HUDEP-2 (cell line): ENCODE data around the gene ZNF423.
"Not testable (repeated sequence)": the region's sequence is repeated elsewhere in the genome, so short reads cannot be mapped to it uniquely, and the experiment has no call there.

Experiments used
- DNase-seq, 76 experiments: peaks; one replicate each; lab custom pipeline; 2025; ENCODE audit not compliant: unreplicated experiment in 76 of 76; lab: John Stamatoyannopoulos, UW

Gene ZNF423

GRCh38 chr16:49874613-49875237, 18.8 kb upstream of the ZNF423 start:
- no peak for DNase-seq

- not testable (repeated sequence) for DNase-seq
These were observed 15.9 kb upstream of the ZNF423 start for GRCh38 chr16:49871824-49872223.

DNA sequence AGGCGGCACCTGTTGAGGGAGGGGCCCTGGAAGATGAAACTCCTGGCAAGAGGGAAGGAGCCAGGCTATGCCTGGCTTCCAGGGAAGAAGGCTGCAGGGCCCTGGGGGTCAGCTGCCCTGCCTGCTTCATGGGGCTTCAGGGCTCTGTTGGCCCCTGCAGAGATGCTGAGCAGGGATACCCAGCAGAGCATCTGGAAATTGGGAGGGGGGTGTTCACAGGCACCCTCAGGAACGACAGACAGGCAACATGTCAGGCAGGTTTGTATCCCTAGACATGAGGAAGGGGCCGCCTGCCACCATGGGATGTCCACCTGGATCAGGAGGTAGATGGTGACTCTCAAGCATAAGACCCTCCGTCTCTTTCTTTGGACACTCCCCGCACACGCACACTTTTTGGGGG, 13.8 kb upstream of the ZNF423 start:
- no peak for DNase-seq

DNA sequence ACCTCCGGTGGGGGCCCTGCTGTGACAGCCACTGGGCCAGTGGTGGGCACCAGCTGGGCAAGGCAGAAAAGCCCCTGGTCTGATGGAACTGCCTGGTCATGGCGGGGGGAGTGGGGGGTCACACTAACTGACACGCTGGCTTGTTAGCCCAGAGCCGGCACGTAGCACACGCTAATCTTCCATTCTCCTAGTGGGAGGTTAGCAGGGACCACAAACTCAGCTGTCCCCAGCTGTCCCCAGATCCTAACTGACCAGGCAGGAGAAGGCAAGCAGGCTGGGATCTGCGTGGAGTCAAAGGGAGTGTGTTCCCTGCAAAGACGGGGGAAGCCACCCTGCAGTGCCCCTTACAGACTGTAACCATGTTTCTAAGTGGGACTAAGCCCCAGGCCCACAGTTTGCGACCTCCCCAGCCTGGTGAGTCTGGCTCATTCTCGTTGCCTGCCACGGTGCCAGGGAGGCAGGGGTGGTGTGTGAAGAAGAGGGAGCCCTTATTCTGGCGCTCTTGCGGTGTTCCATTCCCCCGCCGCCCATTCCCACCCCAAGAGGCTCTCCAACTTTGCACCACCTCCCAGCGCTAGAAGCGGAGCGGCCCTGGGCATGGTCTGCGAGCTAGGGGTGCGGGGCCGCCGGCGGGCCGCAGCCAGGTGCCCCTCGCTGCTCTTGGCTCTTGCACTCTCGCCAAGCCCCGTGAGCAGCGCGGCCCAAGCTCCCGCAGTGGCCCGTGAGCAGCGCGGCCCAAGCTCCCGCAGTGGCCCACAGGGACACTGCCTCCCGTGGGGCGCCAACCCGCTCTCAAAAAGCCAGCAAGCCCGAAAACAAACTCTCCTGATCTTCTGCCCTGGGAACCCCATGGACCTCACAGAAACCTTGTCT, 12.1 kb upstream of the ZNF423 start:
- DNase-seq = no peak

DNA sequence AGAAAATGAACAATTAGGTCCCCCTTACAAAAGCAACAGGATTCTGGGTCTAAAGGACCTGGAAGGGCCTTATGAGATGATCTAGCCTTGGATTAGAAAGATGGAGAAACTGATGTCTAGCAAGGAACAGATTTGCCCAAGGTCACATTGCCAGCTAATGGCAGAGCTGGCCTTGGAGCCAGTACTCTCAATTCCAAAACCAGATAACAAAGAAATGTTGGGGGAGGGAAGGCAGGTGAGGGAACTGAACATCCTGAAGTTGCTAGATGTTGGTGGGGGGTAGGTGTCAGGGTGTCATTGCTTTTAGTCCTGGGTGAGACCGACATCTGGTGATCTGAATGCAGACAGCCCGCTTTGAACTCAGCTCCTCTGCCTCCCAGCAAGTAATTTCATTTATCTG, 11.3 kb upstream of the ZNF423 start:
- no peak for DNase-seq

DNA sequence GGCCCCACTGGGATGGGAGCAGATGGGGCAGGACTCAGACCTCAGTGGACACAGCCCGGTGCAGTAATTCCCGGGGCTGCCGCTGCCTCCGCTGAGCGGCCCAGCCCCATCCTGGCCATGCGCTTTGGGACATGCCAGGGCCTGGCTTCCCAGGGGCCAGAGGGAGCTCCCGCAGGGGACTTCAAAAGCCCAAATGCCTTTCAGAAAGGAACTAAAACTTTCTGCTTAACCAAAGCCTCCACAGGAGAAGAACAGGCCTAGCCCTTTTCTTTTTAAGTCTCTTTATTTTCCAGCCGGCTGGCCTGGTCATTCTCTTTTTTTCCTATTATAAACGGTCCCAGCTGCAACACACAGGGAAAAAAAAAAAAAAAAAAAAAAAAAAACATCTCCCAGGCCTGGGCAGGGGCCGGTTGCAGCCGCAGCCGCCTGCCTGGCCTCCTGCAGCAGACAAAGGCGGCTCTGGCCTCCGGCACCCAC, 10.7 kb upstream of the ZNF423 start:
- no peak for DNase-seq

- no peak for DNase-seq
These were observed 6.8 kb upstream of the ZNF423 start for GRCh38 chr16:49862694-49863093.

DNA sequence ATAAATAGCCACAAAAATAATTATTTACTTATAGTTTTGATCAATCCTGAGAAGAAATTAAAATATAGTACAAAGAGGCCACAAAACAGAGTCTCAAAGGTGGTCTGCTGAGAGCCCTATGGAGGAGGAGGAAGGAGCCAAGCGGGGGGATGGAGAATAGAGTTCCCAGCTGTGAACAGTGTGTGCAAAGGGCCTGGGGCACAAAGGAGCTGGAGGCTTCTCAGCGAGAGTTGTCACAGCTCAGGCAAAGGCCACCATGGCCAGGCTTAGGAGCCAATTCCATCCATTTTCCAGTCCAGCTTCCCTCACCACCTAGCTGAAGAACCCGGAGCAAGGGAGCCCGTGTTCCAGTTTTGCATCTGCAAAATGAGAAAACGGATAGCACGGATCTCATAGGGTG, 5.4 kb upstream of the ZNF423 start:
- DNase-seq = no peak

GRCh38 chr16:49860593-49860992, 4.7 kb upstream of the ZNF423 start:
- no peak for DNase-seq

DNA sequence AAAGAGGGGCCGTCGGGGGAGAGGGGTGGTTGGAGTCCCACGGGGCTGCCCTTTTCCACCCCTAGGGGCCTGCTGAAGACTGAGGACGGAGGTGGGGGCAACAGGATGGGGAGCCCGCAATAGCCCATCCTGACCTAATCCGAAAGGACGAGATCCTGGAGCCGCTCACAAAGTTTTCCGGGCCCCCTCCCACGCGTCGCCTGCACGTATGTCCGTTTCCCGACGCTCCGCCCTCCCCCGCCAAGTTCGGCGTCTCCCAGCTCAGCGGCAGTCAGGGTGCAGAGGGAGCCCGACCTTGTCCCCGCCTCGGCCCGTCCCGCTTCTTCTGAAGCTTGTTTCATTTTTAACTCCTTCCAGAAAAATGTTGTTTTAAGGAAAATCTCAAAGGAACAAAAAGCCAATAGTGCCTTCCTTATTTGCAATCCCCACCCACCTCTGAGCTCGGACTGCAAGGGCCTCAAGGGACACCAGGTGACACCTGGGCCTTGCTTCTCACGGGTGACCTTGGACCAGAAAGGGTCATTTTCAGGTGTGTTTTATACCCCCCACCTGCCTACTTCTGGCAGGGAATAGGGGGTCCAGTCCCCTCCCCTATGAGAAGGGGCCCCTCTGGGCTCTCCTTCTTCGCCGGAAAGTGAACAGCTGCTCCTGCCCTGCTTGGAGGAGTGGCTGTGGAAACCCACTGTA, 3.4 kb upstream of the ZNF423 start:
- no peak for DNase-seq

GRCh38 chr16:49858200-49859124, 2.5 kb upstream of the ZNF423 start:
- peak in 14 of 76 experiments; percentile 0 to 40 (median 14) for DNase-seq

- DNase-seq = peak in 38 of 76 experiments; percentile 1 to 48 (median 16)
These were observed 1.7 kb upstream of the ZNF423 start for GRCh38 chr16:49857423-49858181.

DNA sequence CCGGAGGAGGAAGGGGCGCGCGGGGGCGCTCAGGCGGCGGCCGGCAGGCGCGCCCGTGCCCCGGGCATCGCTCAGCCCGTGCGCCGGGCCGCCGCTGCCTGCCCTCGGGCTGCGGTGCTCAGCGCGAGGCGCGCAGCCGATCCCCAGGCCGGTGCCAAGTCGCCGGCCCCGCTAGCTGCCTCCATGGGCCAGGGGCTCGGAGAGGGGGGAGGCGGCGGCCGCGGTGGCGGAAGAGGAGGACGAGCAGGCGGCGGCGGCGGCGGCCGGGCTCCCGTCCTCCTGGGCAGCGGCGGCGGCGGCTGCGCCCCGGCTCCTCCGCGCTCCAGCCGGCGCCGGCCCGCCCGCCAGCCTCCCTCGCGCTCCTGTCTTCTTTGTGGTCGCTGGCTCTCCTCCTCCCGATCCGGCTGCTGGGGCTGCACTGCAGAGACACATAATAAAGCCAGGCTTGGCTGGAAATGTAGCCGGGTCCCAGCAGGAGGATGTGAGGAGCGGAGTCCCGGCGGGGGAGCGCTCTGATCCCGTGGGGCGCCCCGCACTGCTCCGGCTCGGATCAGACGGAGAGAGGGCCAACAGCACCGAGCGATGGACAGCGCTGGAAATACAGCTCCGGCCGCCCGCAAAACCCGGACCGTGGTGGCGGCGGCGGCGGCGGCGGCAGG, 889 bp upstream of the ZNF423 start:
- DNase-seq = peak in 26 of 76 experiments; percentile 2 to 37 (median 15)

GRCh38 chr16:49855280-49855821, 561 bp downstream of the ZNF423 start:
- DNase-seq = peak in 49 of 76 experiments; percentile 4 to 53 (median 23)

- no peak for DNase-seq
These were observed 1.1 kb downstream of the ZNF423 start for GRCh38 chr16:49854796-49855203.

- DNase-seq = no peak
These were observed 1.6 kb downstream of the ZNF423 start for GRCh38 chr16:49854188-49854795.

- DNase-seq = no peak
These were observed 3.6 kb downstream of the ZNF423 start for GRCh38 chr16:49852279-49852678.

DNA sequence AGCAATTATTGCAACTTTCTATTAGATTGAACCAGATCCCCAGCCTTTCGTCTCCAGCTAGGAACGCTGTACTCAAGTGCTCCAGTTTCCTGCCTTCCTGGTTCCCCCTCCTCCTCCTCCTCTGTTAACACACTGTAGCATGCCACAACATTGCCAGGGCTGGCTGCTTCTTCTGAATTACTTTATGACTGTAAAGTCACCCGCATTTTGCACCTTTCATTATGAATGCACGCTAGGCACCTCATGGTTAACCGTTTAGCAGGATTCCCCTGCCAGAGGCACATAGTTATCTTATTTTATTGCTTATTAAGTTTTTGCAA, 4.5 kb downstream of the ZNF423 start:
- no peak for DNase-seq
